Tibial artery (tissue), 4 donors: ENCODE data around the gene ZNF91.

Source experiments
- DNase-seq, 2 donors: peaks; one replicate each; pipeline ENCODE4 v3.0.0-alpha.2; 2019
- H3K27ac ChIP-seq, 2 donors: fragments of 200-600 bp; sonication (generic) in 1 of 2; 1 replicate in 1 of 2; 2 replicates in 1 of 2; pipeline ENCODE4 v1.5.1; 2018 to 2019; ENCODE audit warnings: mild to moderate bottlenecking in 1 of 2
- H3K27me3 ChIP-seq, 2 donors: fragments of 200-600 bp; sonication (generic) in 1 of 2; one replicate each; pipeline versions ENCODE4 v1.5.1 to v1.6.0; 2016 to 2019
- H3K36me3 ChIP-seq, 3 donors: fragments of 200-600 bp; sonication (generic) in 2 of 3; one replicate each; pipeline ENCODE4 v1.5.1; 2016 to 2019; ENCODE audit warnings: mild to moderate bottlenecking in 2 of 3
- H3K4me1 ChIP-seq, 4 donors: fragments of 200-600 bp; sonication (generic) in 2 of 4; 1 replicate in 3 of 4; 2 replicates in 1 of 4; pipeline ENCODE4 v1.5.1; 2016 to 2019
- H3K4me3 ChIP-seq, 2 donors: fragments of 200-600 bp; sonication (generic) in 1 of 2; 1 replicate in 1 of 2; 2 replicates in 1 of 2; pipeline ENCODE4 v1.5.1; 2018 to 2019; ENCODE audit warnings: mild to moderate bottlenecking in 2 of 2
- H3K9me3 ChIP-seq, 3 donors: fragments of 200-600 bp; sonication (generic) in 1 of 3; one replicate each; pipeline ENCODE4 v1.5.1; 2016 to 2019
- intact Hi-C: fragments of 100-400 bp; cut with DNase I; formaldehyde crosslinking; loops from one replicate; pipeline ENCODE4 v1.15.0; 2023; ENCODE audit warnings: low total_unique reads
- TF ChIP-seq, protein P1 (sequence below), 2 experiments: fragments of 200-600 bp in 1 of 2; fragments of 450-650 bp in 1 of 2; IDR thresholded peaks; one replicate each; pipeline ENCODE4 v1.5.1; 2017 to 2019; ENCODE audit warnings: antibody characterized with exemption in 2 of 2, mild to moderate bottlenecking in 1 of 2, moderate library complexity in 1 of 2

The ZNF91 gene

GRCh38 chr19:23404676-23405075, 9.4 kb upstream of the ZNF91 start:
- Histone ChIP-seq H3K27ac (no peak overlapping the region), H3K4me3 (no peak overlapping the region), H3K9me3 (no peaks in the 10 kb centered on the region), H3K36me3 (no peaks in the 10 kb centered on the region), H3K27me3 (no peaks in the 10 kb centered on the region), H3K4me1 (no peaks in the 10 kb centered on the region)
- intact Hi-C loops, result no loop called here
- DNase-seq, result no peak
- TF ChIP-seq, protein P1, sequence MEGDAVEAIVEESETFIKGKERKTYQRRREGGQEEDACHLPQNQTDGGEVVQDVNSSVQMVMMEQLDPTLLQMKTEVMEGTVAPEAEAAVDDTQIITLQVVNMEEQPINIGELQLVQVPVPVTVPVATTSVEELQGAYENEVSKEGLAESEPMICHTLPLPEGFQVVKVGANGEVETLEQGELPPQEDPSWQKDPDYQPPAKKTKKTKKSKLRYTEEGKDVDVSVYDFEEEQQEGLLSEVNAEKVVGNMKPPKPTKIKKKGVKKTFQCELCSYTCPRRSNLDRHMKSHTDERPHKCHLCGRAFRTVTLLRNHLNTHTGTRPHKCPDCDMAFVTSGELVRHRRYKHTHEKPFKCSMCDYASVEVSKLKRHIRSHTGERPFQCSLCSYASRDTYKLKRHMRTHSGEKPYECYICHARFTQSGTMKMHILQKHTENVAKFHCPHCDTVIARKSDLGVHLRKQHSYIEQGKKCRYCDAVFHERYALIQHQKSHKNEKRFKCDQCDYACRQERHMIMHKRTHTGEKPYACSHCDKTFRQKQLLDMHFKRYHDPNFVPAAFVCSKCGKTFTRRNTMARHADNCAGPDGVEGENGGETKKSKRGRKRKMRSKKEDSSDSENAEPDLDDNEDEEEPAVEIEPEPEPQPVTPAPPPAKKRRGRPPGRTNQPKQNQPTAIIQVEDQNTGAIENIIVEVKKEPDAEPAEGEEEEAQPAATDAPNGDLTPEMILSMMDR (IDR thresholded peaks at IDR 0.05), result no peak

GRCh38 chr19:23403581-23404324, 8.5 kb upstream of the ZNF91 start:
- Histone ChIP-seq H3K4me1 (no peaks in the 10 kb centered on the region), H3K4me3 (no peak overlapping the region), H3K36me3 (no peaks in the 10 kb centered on the region), H3K27ac (no peak overlapping the region), H3K27me3 (no peaks in the 10 kb centered on the region), H3K9me3 (no peaks in the 10 kb centered on the region)
- TF ChIP-seq, protein P1 (IDR thresholded peaks at IDR 0.05), result no peak
- intact Hi-C loops, result no loop called here
- DNase-seq, result no peak

DNA sequence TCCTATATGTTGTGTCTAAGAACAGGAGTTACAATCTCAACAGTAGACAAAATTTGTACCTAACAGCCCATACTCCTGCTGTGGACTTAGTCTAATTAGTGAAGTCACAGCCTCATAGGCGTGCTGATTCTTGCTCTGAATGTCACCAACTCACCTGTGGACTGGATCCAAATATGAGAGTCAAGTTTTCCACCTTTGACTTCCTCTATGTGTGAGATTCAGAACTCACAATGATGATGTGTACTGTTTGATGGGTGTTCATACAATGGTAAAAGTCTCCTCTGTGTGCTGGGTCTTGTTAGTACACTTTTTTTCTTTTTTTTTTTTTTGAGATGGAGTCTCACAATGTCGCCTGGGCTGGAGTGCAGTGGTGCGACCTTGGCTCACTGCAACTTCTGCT, 7.8 kb upstream of the ZNF91 start:
- Histone ChIP-seq H3K4me3 (no peak overlapping the region), H3K9me3 (no peaks in the 10 kb centered on the region), H3K27me3 (no peaks in the 10 kb centered on the region), H3K4me1 (no peaks in the 10 kb centered on the region), H3K27ac (no peak overlapping the region), H3K36me3 (no peaks in the 10 kb centered on the region)
- DNase-seq, result no peak
- TF ChIP-seq, protein P1 (IDR thresholded peaks at IDR 0.05), result no peak
- intact Hi-C loops, result no loop called here

DNA sequence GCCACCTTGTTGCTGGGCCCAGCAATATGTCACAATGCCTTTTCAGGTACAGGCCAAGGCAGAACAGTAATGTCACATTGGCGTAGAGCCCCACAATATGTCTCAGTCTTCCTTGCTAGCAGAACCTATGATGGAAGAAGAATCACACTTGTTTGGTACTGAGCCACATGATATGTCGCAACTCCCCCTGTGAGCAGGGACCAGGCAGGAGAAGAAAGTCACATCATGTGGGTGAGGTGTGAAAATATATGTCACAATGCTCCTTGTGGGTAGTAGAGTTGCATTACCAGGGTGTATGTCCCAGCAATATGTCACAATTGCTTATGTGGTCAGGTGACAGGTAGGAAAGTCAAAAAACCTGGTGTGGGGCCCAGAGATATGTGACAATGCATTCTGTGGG, 7.1 kb upstream of the ZNF91 start:
- DNase-seq, result no peak
- no peak overlapping the region for H3K27ac ChIP-seq

GRCh38 chr19:23401086-23401610, 5.9 kb upstream of the ZNF91 start:
- Histone ChIP-seq H3K4me3 (no peak overlapping the region), H3K9me3 (no peaks in the 10 kb centered on the region), H3K36me3 (no peaks in the 10 kb centered on the region), H3K27me3 (no peaks in the 10 kb centered on the region), H3K4me1 (no peaks in the 10 kb centered on the region), H3K27ac (no peak overlapping the region)
- intact Hi-C loops, result no loop called here
- no peak for DNase-seq
- TF ChIP-seq, protein P1 (IDR thresholded peaks at IDR 0.05), result no peak

More for the DNA sequence above, 7.1 kb upstream of the ZNF91 start:
- no peak overlapping the region for H3K4me3 ChIP-seq
- TF ChIP-seq, protein P1 (IDR thresholded peaks at IDR 0.05), result no peak
- H3K4me1 ChIP-seq, result no peaks in the 10 kb centered on the region
- intact Hi-C loops, result no loop called here
- no peaks in the 10 kb centered on the region for H3K27me3 ChIP-seq
- H3K36me3 ChIP-seq, result no peaks in the 10 kb centered on the region
- no peaks in the 10 kb centered on the region for H3K9me3 ChIP-seq
